Hippocampal formation (tissue), 2 donors: Measurements from ENCODE around the gene MYLK2.

Source experiments
- DNase-seq, 2 donors: peaks; one replicate each; lab custom pipeline; 2025; lab: John Stamatoyannopoulos, UW

Gene MYLK2

DNA sequence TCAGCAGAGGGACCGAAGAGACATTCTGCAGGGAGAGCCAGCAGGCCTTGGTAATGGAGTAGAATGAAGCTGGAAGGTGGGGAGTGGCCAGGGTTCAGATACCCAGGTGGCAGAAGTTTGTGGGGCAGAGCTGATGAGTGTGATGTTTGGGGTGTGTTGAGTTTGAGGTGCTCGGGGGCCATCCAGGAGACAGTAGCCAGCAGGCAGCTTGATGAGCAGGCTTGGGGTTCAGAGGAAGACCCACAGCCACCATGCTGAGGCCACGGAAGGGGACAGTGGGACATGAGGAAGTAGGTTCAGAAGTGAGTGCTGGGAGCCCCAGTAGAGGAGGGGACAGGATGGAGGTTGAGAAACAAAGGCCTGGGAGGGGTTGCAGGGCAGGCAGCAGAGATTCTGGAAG lies 37.4 kb downstream of the MYLK2 start:
- no peak for DNase-seq

DNA sequence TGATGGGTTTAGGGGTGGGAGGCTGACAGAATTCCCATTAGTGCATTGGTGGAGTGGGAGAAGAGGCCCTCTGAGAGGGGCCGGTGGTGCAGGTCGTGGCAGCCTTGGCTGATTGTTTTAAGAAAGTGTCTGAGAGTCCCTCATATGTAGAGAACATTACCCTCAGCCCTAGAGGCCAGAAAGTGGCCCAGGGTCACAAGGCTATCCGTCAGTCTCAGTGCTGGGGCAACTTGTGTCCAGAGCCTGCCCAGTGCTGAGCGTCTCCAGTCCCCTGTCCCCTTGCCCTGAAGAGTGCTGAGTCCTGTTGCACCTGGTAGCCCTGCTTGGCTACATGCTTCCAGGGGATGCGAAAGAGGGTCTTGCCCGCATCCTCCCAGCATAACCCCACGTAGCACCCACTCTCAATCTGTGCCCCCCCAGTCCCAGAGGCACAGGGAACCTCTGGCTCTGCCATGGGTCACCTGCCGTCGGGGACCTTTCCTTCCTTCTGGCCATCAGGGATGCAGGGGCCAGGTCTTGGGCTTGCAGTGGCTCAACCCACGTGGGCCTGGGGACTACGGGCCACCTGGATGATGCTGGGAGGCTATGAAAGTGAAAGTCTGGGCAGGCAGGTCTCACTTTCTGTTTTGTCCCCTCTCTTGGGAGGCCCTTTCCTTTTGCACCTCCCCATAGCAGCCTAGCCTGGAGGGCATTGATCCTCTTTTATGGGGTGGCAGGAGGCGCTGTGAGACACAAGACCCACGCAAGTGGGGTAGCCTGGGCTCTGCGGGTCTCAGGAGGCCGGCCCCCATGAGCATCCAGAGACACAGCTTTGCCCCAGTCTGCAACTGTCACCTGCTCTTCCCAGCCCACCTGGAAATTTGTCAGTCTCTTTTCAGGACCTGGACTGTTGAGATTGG lies 39.0 kb downstream of the MYLK2 start:
- DNase-seq = no peak

GRCh38 chr20:31858760-31859083 lies 39.6 kb downstream of the MYLK2 start:
- DNase-seq = no peak

DNA sequence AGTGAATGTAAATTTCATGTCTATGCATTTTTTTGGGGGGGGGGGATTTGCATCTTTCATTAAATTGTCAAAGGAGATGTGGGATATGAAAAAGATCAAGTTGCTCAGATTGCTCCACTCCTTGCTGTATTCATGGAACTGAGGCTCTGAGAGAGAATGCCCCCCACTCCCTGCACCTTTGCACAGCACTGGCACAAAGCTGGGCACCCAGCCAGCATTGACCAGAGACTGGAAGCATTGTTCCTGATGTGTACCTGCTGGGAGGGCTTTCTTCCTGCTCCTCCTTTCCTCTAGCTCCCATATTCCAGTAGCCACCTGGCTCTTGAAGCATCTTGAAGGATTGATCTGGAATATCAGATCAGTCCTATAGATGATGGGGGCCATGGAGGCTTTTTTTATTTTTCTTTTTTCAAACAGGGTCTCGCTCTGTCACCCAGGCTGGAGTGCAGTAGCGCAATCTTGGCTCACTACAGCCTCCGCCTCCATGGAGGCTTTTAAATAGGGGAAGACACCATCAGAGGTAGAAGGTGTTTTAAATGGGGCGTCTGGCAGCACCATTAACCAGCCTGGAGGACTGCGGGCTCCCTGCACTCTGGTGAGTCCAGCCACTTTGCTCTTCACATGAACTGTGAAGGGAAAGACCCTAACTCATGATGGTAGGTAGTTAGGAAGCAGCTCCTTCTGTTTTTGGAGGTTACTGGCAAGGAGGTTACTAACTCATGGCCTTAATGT lies 40.3 kb downstream of the MYLK2 start:
- DNase-seq = no peak

DNA sequence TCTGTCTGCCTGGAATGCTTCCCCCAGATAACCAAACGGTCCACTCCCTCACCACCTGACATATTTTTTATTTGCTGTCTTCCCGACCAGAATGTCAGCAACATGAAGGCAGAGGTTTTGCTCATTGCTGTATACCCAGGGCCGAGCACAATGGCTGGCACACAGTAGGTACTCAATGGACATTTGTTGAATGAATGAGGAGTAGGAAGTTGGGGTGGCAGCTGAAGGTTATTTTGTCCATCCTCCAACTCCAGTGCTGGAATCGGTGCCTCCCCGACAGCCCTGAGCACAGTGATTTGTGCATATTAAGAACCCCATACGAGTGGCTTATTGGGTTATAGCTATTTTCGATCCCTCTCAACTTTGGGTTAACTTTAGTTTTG lies 40.8 kb downstream of the MYLK2 start:
- no peak for DNase-seq

- DNase-seq = no peak
Measured at GRCh38 chr20:31860390-31861134, 41.4 kb downstream of the MYLK2 start.

DNA sequence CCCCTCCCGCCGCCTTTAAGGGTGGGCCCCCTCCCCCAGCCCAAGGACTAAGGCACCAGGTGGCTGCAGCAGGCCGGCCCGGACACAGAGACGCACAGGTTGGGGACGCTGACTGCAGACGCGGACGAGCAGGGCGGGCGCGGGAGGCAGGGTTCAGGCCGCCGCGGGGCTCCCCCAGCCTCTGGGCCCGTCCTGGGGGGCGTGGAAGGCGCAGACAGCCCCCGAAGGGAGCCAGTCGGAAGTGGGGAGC lies 41.9 kb downstream of the MYLK2 start:
- no peak for DNase-seq

GRCh38 chr20:31861385-31862156 lies 42.4 kb downstream of the MYLK2 start:
- DNase-seq = peak in 1 of 2 donors; percentile 20

GRCh38 chr20:31862157-31862470 lies 43.0 kb downstream of the MYLK2 start:
- no peak for DNase-seq

GRCh38 chr20:31862506-31862905 lies 43.4 kb downstream of the MYLK2 start:
- DNase-seq = no peak

DNA sequence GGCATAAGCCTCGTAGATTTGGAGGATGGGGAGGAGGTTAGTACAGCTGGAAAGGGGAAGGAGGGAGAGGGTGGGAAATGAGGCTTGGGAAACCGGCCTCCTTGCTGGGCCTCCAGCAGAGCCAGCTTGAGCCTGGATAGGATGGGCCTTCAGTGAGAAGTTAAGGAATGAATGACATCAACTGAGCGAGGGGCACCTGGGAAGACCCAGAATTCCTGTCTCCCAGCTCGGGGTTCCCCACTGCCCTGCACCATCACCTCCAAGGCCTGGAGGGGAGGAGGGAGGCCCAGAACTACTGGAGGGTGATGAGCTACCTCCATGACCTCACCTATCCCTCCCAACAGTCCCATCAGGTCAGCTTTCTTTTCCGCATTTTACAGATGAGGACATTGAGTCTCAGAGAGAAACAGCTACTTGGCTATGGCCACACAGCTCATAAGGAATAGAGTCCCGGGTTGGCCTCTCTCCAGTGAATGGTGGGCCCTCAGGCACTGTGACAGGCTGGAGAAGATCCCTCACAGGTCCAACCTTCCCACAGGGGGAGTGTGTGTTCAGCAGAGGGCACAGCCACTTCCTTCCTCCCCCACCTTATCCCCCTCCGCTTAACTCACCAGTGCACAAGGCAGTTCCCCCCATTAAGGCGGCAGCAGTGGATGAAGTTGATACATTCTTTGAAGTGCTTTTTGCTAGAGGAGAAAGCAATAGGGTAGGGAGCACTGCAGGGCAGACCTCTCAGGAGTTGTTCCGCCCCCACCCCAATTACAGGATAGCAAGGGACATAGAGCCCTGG lies 44.3 kb downstream of the MYLK2 start:
- no peak for DNase-seq

DNA sequence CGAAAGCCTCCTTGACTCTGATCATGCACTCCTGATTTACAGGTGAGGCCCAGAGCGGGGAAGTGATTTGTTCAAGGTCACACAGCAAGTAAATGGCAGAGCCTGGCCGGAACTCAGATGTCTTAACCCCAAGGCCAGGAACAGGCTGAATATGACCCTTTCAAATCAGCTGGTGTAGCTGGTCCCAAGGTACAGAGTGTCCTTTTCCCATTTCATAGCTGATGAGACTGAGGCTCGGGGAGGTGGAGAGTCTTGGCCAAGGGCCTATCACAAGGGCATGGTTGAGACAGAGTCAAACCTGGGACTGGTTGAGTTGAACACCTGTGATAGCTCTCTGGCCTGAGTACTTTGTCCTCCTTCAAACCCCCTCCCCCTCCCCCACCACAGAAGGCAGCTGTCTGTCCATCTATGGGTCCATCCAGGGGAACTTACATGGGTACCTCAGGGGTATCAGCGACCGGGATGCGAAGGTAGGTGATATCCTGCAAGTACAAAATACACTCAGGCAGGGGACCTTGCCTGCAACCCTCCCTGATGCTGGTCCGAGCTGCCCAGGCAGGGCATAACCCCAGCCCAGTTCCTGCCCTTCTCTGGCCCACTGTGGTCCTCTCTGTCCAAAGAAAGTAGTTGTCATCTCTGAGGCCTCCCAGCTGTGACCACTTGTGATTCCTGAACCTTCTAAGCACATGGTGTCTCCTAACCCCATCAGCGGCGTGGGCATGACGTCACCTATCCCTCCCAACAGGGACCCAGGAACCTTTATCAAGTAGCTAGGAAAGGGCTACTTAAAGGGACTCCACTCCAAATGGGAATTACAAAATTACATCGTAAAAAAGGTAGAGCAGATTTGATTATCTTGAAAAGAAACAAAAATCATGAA lies 45.6 kb downstream of the MYLK2 start:
- no peak for DNase-seq

- DNase-seq = no peak
Measured at GRCh38 chr20:31866221-31866620, 47.1 kb downstream of the MYLK2 start.

DNA sequence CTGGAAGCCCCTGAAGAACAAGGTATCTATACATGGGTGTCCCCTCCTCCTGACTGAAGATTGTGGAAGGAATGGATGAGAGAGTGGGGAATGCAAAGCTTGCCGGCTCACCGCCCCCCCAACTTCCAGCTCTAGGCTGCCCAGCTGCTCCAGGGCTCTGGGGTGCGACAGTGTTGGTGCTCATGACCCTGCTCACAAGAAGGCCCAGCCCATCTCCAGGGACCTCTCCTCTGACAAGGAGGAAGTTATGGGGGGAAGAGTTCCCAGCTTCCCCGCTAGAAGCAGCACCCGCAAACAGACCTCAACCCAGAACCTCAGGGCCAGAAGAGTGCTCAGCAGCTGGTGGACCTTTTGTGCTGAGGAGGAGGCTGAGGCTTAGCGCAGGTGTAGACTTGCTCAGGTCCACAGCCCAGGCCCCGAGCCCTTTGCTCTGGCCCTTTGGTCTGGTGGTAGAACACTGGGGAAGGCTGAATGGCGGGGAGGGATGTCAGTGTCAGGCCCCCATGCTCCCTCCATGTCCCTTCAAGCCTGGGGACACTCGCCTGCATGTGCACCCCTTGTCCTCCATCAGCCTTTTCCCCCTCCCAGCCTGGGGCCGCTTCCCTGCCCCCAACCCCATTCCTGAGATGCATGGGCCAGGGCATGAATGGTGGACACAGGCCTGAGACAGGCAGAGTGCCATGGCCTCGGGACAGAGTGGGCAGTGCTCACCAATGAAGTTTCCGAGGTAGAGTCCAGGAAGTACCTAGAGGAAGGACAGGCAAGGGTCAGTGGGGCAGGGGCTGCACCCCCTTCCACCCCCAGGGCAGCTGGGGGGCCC lies 49.9 kb downstream of the MYLK2 start:
- DNase-seq = no peak

- no peak for DNase-seq
Measured at GRCh38 chr20:31869673-31869941, 50.5 kb downstream of the MYLK2 start.

DNA sequence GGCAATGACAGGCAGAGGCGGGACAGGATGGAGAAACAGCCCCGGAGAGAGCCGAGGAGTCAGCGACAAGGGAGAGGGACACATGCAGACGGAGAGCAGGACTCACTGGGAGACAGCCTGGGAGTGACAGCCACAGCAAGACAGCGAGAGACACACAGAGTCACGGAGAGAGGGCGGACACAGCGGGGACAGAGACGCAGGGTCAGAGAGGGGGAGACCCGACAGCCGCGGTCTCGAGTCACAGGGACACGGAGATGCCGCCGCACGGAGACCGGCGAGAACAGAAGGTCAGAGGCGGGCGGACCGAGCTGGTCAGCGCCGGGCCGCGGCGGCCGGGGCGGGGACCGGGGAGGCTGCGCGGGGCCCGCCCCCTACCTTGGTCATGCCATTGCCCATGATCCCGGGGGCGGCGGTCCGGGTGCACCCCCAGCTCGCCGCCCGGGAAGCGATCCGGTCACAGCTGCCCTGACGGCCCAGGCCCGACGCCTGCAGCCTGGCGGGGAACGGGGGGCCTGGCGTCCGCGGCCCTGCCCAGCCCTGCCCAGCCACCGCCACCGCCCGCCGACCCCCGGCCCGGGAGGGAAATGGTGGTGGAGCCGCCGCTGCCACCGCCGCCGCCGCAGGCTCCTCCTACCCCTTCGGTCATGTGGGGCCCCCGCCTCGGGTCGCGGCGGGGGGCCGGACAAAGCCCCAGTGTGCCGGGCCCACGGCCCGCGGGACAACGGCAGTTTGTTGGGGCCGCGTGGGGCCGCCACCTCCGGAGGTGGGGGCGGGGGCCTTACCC lies 51.0 kb downstream of the MYLK2 start, which contains the start of the genes DUSP15 and TTLL9:
Gene DUSP15, minus strand, starts transcription at position 586 of the 784 bp plus-strand sequence. Its CDS starts 190 bp downstream, at position 396.
Gene TTLL9, plus strand, starts transcription at position 693 of the 784 bp plus-strand sequence. CDS start 493 bp downstream, outside the sequence.
- peak; percentile 39 to 79 for DNase-seq

DNA sequence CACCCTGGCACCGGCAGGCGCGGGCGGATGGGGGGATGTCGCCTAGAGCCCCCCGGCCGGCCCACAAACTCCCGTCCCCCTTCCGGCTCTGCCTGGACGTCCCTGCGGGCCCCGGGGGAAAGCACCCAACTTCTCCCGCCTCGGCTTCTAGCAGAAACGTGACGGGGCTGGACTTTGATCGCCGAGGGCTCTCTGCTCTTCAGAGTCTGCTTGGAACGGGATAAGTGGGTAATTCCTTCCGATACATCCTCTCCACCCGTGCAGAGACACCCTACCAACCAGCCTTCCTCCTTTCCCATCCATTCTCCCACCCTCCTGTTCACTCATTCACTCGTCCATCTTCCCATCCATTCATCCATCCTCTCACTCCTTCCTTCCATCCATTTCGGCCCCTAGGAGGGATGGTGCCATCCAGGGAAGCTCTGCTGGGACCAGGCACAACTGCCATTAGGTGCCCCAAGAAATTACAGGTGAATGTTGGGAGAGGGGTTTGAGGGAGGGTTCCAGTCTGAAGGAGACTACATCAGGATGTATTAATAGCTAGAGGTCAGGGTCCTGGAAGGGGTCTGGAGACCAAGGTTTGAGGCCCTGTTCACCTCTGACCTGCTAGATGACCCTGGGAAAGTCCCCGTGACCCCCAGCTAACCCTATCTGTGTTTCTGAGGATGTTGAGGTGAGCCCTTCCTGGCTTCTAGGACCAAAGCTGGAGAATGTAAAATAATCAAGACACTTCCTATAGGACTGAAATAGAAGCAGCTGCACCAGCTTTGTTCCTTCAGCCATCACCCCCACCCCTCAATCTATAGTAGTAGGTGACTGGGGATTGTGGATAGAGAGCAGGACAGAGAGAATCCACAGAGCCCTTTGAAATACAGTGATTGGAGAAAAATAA lies 51.8 kb downstream of the MYLK2 start:
- no peak for DNase-seq

GRCh38 chr20:31871618-31871954 lies 52.4 kb downstream of the MYLK2 start:
- no peak for DNase-seq
